Measurements from ENCODE around the gene FAU.
"Not testable (repeated sequence)": the region's sequence is repeated elsewhere in the genome, so short reads cannot be mapped to it uniquely, and the experiment has no call there.

The FAU gene

GRCh38 chr11:65118891-65119669, 2.9 kb downstream of the FAU start:
- H3K9me3 Mint-ChIP-seq, H3K27me3 Mint-ChIP-seq, DNase-seq: not testable (repeated sequence)
- peaks cover 72% of the 10 kb centered on the region for H3K4me1 Mint-ChIP-seq (ENCODE audit: low read depth)
- peaks cover 86% of the 10 kb centered on the region for H3K36me3 Mint-ChIP-seq (ENCODE audit: low read depth)
- H3K4me3 Mint-ChIP-seq, result peak overlapping the region; percentile 100
- peak overlapping the region; percentile 98 for H3K27ac Mint-ChIP-seq

- peak overlapping the region; percentile 89 for H3K4me3 Mint-ChIP-seq
- no peaks in the 10 kb centered on the region for H3K27me3 Mint-ChIP-seq
- no peak for DNase-seq
- peak overlapping the region; percentile 98 for H3K27ac Mint-ChIP-seq
- H3K36me3 Mint-ChIP-seq (ENCODE audit: low read depth), result peaks cover 82% of the 10 kb centered on the region
- H3K4me1 Mint-ChIP-seq (ENCODE audit: low read depth), result peaks cover 73% of the 10 kb centered on the region
- H3K9me3 Mint-ChIP-seq, result no peaks in the 10 kb centered on the region
Measured at GRCh38 chr11:65118097-65118837, 3.7 kb downstream of the FAU start.

- peaks cover 77% of the 10 kb centered on the region for H3K36me3 Mint-ChIP-seq (ENCODE audit: low read depth)
- H3K4me1 Mint-ChIP-seq (ENCODE audit: low read depth), result peaks cover 72% of the 10 kb centered on the region
- peak; percentile 100 for DNase-seq
- H3K4me3 Mint-ChIP-seq, result peak within 1 kb of the TSS; percentile 89
- H3K27ac Mint-ChIP-seq, result peak within 1 kb of the TSS; percentile 98
- no peaks in the 10 kb centered on the region for H3K9me3 Mint-ChIP-seq
- no peaks in the 10 kb centered on the region for H3K27me3 Mint-ChIP-seq
Measured at GRCh38 chr11:65117206-65118096, 4.5 kb downstream of the FAU start, which contains the start of gene ZNHIT2. TSS of gene ZNHIT2 (minus strand) at chr11:65117701. CDS start at chr11:65117653, 48 bp downstream.

GRCh38 chr11:65116370-65117205, 5.3 kb downstream of the FAU start:
- peak; percentile 80 for DNase-seq
- Mint-ChIP-seq H3K27ac (peak overlapping the region; percentile 98), H3K27me3 (no peaks in the 10 kb centered on the region), H3K4me1 (ENCODE audit: low read depth) (peaks cover 73% of the 10 kb centered on the region), H3K9me3 (no peaks in the 10 kb centered on the region), H3K4me3 (peak overlapping the region; percentile 89), H3K36me3 (ENCODE audit: low read depth) (peaks cover 71% of the 10 kb centered on the region)

GRCh38 chr11:65115361-65116082, 6.4 kb downstream of the FAU start:
- no peaks in the 10 kb centered on the region for H3K27me3 Mint-ChIP-seq
- H3K9me3 Mint-ChIP-seq, result no peaks in the 10 kb centered on the region
- peak overlapping the region; percentile 89 for H3K4me3 Mint-ChIP-seq
- no peak for DNase-seq
- H3K4me1 Mint-ChIP-seq (ENCODE audit: low read depth), result peaks cover 74% of the 10 kb centered on the region
- peaks cover 69% of the 10 kb centered on the region for H3K36me3 Mint-ChIP-seq (ENCODE audit: low read depth)
- H3K27ac Mint-ChIP-seq, result peak overlapping the region; percentile 98

GRCh38 chr11:65114538-65115171, 7.3 kb downstream of the FAU start:
- peak overlapping the region; percentile 98 for H3K27ac Mint-ChIP-seq
- no peaks in the 10 kb centered on the region for H3K27me3 Mint-ChIP-seq
- DNase-seq, result no peak
- H3K4me3 Mint-ChIP-seq, result peak overlapping the region; percentile 36
- H3K9me3 Mint-ChIP-seq, result no peaks in the 10 kb centered on the region
- H3K4me1 Mint-ChIP-seq (ENCODE audit: low read depth), result peaks cover 72% of the 10 kb centered on the region
- peaks cover 67% of the 10 kb centered on the region for H3K36me3 Mint-ChIP-seq (ENCODE audit: low read depth)

- peaks cover 69% of the 10 kb centered on the region for H3K4me1 Mint-ChIP-seq (ENCODE audit: low read depth)
- no peaks in the 10 kb centered on the region for H3K9me3 Mint-ChIP-seq
- peaks cover 67% of the 10 kb centered on the region for H3K36me3 Mint-ChIP-seq (ENCODE audit: low read depth)
- no peak for DNase-seq
- H3K27me3 Mint-ChIP-seq, result no peaks in the 10 kb centered on the region
- peak overlapping the region; percentile 89 for H3K4me3 Mint-ChIP-seq
- H3K27ac Mint-ChIP-seq, result peak overlapping the region; percentile 85
Measured at GRCh38 chr11:65113839-65114238, 8.1 kb downstream of the FAU start.

- H3K4me1 Mint-ChIP-seq (ENCODE audit: low read depth), result peaks cover 64% of the 10 kb centered on the region
- peaks cover 64% of the 10 kb centered on the region for H3K36me3 Mint-ChIP-seq (ENCODE audit: low read depth)
- H3K27me3 Mint-ChIP-seq, result no peaks in the 10 kb centered on the region
- no peaks in the 10 kb centered on the region for H3K9me3 Mint-ChIP-seq
- H3K27ac Mint-ChIP-seq, result peak overlapping the region; percentile 85
- H3K4me3 Mint-ChIP-seq, result peak overlapping the region; percentile 89
- DNase-seq, result no peak
Measured at GRCh38 chr11:65113361-65113756, 8.6 kb downstream of the FAU start.

- H3K4me1 Mint-ChIP-seq (ENCODE audit: low read depth), result peaks cover 59% of the 10 kb centered on the region
- peaks cover 60% of the 10 kb centered on the region for H3K36me3 Mint-ChIP-seq (ENCODE audit: low read depth)
- H3K27me3 Mint-ChIP-seq, result no peaks in the 10 kb centered on the region
- no peaks in the 10 kb centered on the region for H3K9me3 Mint-ChIP-seq
- peak overlapping the region; percentile 89 for H3K4me3 Mint-ChIP-seq
- H3K27ac Mint-ChIP-seq, result peak overlapping the region; percentile 85
- peak; percentile 86 for DNase-seq
Measured at GRCh38 chr11:65112546-65113360, 9.2 kb downstream of the FAU start.

- DNase-seq, result peak; percentile 93
- Mint-ChIP-seq H3K27me3 (no peaks in the 10 kb centered on the region), H3K4me1 (ENCODE audit: low read depth) (peaks cover 59% of the 10 kb centered on the region), H3K4me3 (peak within 1 kb of the TSS; percentile 89), H3K27ac (peak within 1 kb of the TSS; percentile 92), H3K36me3 (ENCODE audit: low read depth) (peaks cover 61% of the 10 kb centered on the region), H3K9me3 (no peaks in the 10 kb centered on the region)
Measured at GRCh38 chr11:65111744-65112545, 10.0 kb downstream of the FAU start, which contains the start of gene TM7SF2. TSS of gene TM7SF2 (plus strand) at chr11:65111872. CDS start at chr11:65112016, 144 bp downstream.

- Mint-ChIP-seq H3K4me3 (peak overlapping the region; percentile 89), H3K27ac (peak overlapping the region; percentile 92), H3K36me3 (ENCODE audit: low read depth) (peaks cover 58% of the 10 kb centered on the region), H3K4me1 (ENCODE audit: low read depth) (peaks cover 53% of the 10 kb centered on the region), H3K9me3 (no peaks in the 10 kb centered on the region), H3K27me3 (no peaks in the 10 kb centered on the region)
- no peak for DNase-seq
Measured at GRCh38 chr11:65111159-65111743, 10.7 kb downstream of the FAU start.
